CD4-positive, alpha-beta T cell treated with Interferon gamma for 1 hour (primary cell): ENCODE results near the gene STPG4.

ENCODE experiments used
- DNase-seq: peaks from one replicate; pipeline ENCODE4 v3.0.0-alpha.2; 2020

STPG4 gene

DNA sequence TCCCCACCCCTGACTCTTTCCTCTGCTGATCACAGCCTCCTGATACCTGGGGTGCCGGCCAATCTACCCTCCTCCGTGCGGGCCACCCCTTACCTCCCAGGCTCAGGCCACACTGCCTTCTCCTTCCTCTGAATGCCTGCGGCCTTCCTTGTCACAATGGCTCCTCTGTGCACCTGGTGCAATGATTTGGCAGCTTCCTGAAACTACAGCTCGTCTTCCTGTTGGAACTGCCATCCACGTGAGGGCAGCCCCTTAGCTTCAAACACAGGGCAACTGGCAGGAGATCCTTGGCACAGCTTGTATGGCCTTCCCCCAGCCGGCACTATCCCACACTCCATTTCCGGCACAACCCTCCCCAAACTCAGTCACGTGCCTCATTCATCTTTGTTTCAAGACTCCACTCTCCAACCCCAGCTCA, 69.0 kb downstream of the STPG4 start:
- no peak for DNase-seq

DNA sequence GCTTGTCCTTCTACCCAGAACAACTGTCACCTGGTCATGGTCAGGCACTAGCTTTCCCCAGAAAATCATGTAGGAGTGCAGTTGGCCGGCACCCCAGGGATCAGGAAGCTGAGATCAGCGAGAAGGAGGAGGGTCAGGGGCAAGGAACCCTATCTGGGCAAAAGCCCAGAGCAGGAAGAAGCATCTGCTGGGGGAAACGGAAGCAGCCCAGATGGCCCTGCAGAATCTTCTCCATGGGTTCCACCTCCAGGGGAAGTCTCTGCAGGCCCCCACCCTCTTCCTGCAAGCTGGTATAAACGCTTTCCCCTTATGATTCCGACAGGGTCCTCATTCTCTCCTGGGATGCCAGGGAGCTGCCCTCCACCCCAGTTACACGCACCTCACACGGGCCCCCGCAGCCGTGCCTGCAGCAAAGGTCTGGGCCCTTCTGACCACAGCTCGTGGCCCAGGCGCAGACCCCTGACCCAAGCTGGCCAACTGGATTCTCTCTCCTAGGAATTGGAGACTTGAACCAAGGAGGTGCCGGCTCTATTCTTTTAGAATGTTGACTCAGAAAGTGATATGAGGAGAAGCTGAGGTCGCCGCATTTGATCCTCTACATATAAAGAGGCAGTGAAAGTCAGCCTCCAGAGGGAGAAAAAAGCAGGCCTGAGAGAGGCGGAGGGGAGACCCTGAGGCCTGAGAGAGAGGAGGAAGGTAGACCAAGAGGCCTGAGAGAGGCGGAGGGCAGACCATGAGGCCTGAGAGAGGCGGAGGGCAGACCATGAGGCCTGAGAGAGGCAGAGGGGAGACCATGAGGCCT, 71.0 kb downstream of the STPG4 start:
- DNase-seq: no peak

DNA sequence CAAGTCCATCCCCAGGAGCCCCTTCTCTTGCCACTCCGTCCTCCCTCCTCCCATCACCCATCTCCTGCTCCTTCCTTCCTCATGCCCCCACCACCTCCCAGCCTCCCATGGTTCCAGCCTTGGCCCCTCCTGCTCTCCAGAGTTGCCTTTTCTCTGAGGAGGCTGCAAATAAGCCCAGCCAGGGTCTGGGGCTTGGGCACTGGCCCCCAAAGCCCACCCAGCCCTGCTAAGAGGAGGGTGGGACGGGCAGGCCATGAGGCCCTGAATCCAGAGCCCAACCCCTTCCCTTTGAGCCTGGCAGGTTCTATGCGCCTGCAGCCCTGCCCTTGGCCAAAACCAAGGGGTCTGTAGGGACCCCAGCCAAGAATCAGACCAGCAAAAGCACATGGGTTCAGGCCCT, 71.6 kb downstream of the STPG4 start:
- DNase-seq: no peak

DNA sequence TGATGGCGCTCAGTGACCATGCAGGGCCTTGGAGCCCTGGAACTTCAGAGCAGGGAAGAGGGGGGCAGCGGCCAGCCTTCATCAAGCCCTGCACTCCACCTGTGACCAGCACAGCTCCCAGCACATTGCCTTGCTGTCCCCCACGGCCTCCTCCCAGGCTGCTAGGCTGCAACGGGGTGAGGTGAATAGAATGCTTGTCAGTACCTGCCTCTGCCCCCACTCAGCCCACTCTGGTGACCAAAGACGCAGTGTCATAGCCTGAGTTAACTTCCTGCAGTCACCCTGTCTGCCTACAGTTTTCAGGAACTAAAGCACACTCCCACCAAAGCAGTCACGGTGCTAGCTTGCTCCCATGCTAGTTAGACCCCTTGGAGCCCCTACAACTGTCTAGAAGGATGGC, 72.1 kb downstream of the STPG4 start:
- DNase-seq: no peak

DNA sequence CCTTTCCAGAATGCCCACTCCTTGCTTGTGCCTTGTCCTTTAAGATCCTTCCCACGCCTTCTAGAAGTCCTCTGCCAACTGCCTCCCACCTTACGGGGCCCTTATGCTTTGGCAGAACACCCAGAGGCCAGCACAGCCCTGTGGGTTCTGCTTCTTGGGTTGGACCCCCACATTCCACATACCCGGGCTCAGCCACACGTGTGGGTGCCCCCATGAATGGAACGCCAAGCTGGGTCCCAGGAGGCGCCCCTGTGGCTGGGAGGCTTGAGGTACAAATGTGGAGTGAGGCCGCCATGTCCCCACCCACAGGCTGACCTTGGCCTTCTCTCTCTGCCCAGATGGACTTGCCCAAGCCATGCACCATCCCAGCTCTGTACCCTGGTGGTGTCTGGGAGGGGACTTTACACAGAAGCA, 74.2 kb downstream of the STPG4 start:
- no peak for DNase-seq

DNA sequence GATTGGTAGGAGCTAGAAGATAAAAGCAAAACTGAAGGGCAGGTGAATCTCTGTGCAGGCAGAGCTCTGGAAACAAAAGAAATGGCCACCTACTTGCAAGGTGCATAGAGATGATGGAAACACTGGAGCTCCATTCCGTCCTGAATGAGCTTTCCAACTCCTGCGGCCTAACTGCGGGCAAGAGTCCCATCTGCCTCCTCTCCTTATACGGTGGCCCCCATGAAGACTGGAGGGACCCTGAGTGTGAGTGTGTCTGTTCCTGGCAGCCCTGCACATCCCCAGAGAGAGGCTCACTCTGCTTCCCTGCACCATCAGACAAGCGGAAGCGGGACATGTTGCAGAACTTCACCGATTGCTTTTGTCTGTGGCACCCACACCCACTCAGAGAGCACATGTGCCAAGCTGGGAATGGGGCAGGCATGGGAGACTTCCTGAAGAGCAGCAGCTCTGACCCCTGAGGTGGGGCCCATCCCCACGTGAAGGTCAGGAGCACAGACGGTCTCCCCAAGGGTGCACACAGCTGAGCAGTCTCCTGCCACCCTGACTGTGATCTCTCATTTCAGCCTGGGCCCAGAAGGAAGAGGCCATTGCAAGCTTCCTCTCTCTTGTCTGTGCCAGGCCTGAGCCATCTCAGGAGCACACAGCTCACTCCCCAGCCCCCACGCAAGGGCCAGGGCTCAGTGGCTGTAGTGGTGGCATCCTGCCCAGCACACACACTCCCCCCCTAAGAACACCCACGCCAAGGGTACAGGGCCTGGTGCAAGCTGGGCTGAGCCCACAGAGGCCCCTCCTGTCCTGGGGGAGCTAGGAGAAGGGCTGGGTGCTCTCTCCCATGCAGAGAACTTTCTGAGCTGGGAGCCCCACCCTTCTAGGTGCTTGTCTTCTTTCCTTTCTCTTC, 75.3 kb downstream of the STPG4 start:
- no peak for DNase-seq

DNA sequence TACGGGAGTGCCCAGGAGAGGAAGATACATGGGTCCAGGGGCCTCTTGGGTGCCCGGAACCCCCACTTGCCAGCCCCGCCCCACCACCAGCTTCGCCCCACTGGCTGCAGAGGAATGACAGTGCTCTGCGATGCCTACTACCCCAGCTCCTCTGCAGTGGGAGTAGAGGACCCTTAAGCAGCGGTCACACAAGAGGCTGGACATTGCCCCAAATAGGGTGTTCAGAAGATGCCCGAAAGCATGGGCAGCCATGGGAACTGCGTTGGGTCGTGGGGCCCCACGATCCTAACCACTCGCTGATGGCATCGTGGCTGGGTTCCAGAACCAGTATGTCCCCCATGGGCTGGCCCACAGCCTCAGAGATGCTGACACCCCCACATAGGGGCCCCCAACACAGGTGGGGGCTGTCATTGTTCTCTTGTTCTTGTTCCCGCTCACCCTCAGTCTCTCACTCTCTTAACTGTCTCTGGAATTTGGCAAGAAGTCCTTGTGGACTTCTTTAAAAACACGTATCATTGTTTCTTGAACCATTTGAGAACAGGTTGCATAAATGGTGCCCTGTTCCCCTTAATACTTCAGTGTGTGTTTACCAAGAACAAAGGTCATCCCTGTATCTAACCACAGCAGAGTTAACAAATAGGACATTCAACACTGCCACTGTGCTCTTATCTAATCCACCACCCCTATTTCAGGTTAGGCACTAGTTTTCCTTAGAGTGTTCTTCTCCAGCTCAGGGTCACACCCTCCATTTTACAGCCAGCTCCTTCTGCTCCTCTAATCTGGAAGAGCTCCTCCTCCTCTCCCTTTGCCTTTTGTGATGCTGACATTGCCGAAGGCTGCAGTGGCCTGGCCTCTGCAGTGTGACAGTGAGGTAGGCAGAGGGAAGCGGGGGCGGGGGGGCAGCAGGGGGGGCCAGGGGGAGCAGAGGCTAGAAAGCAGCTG, 76.3 kb downstream of the STPG4 start:
- no peak for DNase-seq

DNA sequence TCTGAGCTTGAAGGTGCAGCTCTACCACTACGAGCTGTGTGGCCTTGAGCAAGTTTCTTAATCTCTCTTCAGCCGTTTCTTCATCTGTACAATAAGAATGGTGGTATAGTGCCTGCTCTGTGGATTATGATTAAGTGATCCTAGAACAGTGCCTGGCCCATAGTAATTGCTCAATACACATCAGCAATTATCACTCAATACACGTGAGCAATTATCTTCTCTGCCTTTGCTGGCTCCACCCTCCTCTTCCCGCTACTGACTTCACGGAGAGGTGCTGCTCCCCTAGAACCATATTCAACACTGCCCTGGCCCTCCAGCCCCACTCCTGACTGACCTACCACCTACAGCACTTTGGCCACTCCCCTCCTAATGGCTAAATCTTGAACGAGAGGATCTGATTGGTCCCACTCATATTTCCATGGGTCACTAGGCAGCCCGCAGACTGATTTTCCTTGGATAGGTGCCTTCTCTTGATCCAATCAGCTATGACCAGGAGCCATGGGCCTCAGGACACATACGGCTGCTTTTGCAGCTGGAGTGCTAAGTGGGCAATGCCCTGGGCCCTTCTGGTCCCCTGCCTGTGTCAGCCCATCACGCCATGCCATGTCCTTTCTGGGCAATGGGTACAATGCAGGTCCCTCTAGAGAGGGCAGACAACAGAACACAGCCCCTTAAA, 77.5 kb downstream of the STPG4 start:
- no peak for DNase-seq

DNA sequence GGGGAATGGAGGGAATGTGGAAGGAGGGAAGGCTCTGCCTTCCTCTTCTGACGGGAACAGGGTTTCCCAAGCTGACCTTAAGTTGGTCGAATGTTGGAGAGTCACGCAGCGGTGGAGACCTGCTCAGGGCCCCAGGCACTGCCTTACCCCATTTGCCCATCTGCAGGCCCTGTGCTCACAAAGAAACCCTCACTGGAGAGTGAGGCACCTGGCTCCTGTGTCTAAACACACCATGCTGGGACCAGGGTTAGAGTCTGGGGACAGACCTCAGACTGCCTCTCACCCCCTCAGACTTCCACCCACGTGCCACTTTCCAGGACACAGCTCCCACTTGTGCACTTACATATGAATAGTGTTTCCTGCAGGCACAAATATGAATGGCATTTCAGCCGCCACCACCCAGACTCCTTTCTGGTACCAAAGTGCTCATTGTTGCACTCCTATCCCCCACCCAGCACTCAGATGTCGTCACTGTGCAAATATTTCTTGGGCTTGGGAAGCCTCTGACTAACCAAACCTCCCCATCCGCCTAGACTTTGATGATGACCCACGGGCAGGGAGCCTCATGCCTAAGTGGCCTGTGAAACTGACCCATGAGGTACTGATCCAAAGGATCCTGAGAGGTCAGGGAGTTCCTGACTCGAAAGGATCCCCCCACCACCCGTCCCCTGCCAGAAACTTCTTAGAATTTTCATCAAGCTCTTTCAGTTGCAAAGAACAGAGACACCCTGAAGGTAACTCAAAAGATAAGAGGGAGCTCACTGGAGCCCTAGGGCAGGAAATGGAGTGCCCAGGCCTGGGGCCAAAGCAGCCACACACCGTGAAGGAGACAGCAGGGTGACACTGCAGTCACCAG, 78.3 kb downstream of the STPG4 start:
- DNase-seq: no peak

DNA sequence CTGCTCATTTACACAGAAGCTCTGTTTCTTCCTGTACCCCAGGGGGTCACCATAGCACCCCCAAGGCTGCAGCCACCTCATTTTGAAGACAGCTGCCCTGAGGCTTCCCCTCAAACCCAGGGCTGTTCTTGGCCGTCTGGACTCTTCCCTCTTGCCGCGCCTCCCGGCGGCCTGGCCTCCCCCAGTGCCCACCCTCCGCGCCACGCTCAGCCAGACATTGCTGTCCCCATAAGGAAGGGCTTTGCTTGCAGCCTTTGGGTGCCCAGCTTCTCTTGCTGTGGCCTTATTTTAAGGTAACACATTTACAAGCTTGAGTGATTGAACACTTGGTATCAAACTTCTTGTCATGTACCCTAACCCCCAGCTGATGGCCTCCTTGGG, 79.0 kb downstream of the STPG4 start:
- DNase-seq: no peak

DNA sequence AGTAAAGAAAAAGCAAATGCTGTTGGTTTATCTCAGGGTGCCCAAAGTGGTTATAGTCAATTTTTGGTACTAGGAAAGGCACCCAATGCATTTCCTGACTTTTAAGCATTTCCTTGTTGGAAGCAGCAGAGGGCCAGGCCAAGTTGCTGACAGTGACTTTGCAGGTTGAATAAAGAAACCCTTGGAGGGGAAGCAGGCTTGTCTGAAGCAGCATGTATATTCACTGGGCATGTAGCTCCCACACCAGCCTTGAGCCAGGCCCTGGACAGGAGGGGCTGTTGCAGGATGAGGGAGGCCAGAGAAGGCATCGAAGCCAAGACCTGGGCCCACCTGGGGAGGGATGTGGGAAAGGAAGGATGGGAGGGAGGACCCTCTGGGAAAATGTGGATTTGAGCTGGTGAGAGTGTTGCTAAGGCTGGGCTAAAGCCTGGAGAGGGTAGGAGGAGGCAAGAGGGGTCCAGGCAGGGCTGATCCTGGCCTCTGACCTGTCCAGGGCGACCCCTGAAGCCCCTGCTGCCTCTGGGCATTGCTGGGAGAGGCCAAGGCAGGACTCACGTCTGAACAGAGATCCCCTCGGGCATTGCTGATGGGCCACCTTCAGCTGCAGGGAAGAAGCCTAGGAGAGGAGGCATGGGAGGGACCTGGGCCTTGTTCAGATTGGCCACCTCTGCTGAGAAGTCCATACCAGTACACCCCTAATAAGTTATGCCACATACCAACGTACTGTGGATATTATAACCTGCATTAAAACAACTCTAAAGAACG, 79.6 kb downstream of the STPG4 start:
- no peak for DNase-seq

DNA sequence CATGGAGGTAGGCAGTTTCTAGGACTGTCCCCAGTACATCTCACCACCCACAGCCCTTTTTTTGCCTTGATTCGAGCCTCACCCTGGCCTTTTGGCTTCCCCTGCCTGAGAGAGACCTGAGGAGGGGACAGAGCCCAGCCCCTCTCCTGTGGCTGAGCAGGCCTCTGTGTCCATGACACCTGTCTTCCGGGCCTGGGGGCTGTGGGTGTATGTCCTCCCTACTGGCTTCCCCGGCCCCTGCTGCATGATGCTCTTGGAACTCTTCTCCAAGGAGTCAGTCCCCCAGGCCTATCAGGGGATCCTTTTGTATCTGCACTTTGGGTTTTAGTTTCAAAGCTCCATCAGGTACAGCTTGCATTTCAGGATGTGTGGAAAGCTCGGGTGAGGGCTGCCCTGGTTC, 80.4 kb downstream of the STPG4 start:
- no peak for DNase-seq

DNA sequence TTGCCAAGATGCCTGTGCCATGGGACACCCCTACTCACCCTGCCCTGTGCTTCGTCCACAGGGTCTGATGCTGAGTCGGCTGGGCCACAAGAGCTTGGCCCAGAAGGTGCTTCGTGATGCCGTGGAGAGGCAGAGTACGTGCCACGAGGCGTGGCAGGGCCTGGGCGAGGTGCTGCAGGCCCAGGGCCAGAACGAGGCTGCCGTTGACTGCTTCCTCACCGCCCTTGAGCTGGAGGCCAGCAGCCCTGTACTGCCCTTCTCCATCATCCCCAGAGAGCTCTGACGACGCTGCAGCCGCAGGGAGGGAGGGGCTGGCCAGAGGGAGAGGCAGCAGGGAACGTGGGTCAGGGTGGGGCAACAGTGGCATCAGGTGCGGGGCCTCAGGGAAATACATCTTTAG, 81.5 kb downstream of the STPG4 start:
- DNase-seq: no peak

DNA sequence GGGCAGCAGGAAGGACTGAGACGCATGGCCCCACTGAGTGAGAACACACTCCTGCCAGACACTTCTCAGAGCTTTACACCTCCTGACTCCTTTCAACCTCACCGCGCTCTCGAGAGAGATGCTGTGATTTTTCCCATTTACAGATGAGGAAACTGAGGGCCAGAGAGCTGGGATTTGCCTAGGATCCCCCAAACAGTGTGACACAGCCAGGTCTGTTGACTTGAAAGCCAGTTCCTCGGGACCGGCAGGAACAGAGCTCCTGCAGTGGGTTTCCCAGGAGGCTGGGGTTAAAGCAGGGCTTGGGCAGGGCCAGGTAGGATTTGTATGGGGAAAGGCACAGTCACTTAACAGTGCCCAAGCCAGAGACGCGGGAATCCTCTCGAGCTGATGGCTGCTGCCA, 81.9 kb downstream of the STPG4 start:
- DNase-seq: no peak

DNA sequence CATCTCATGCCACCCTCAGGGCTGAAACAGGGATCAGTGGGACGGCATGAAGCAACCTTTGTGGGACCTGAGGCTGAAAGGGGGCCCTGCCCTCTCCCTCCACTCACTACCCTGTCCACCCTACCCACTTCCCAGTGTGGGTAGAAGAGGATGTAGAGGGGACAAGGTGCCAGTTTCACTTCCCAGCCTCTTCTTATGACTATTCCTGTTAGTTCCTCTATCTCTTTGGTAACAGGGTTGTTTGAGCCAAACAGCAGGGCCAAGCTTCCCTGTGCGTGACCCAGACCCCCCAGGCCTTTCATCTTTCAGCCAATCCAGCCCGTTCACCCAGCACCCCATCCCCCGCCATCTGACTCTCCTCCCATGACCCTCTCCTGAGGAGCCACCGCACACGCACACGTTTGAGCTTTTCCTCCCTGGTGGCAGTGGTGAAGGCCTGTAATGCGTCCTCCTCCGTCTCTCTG, 82.3 kb downstream of the STPG4 start:
- peak; percentile 86 for DNase-seq

DNA sequence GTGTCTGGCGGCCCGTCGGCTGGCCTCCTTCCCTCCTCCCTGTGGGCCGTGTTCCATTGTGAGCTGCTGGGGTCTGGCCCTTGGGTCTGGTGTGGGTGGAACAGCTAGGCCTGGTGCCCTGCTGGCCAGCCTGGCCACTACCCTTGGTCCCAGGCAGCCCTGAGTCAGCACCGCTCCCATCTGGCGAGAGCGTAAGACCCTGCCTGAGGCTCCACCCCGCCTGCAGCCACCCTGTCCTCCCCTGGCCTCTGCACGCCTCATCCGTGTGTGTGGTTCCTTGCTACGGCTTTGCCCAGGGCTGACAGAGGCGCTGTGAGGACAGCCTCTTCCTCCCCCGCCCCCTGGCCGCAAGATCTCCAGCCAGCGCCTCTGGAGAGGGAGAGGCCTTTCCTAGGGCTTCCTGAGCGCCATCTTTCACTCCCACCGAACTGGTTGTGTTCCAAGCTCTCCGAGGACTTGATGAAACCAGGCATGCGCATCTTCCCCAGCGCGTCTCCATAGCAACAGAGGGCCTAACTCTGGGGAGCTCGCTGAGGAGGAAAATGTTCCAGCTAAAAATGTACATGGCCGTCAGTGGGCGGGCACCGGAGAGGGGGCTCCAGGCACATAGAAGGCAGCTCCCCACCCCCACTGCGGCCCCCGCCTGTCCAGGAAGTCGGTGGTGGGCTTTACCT, 83.0 kb downstream of the STPG4 start:
- peak; percentile 74 for DNase-seq

DNA sequence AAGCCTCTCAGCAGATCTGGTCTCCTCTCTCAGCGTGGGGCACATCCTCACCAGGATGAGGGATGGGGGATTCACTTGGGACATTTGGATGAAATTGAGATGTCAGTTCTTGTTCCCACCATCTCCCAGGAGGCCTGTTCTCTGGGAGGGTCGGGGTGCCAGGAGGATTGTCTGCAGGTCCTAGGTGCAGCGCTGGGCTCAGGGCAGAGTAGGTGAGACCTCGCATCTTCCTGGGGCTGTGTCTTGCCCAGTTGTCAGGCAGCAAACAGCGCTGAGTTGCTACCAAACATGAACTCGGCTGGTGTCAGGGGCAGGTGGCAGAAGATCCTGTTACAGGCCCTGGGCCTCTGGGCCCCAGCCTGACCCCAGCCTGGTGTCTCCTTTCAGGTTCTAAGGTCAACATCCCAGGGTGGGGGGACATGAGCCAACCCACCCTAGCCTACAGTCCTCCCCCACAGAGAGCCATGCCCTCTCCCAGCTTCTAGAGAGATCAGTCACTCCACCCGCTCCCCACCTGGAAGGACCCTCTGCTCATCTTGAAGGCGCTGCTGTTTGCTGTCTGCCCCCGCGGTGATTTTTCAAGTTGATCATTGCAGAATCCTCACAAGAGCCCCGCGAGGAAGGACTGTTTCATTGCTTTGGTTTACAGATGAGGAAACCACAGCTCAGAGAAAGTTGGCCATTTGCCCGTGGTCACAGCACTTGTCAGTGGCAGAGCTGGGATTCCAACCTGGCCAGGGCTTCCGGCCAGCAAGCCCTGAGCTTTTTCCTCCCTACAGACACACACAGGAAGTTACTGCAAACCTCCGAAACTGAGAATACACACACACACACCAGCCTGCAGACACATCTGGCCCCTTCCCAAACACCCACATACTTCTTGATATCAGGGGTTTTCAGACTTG, 83.9 kb downstream of the STPG4 start:
- DNase-seq: peak; percentile 65

DNA sequence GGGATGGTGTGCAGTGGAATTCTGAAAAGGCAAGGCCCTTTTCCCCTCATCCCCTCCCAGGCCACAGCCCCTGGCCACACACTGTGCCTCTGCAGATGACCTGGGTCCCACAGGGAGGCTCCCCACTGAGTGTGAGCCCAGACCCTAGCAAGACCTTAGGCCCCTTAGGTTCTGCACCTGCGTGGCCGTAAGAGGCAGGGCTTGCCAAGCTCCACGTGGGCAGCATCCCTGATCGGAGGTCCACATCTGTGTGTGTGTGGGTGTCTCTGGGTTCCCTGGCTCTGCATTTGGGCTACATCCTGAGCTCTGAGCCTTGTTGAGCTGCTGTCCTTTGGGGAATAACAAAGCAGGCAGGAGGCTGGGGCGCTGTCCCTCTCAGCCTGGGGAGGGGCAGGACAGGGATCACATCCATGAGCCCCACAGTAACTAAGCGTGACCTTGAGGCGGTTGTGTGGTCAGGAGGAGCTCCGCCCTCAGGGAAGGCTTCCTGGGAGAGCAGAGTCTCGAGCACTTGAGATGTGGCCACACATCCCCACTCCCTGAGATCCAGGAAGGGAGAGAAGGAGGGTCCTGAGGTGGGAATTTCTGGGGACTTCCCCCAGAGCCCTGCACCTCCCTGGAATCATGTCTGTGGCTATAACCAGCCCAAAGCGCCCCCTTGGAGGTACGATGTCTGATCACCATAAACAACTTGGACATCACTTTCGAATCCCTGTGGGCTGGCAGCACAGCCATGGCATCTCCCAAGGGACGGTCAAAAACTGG, 84.8 kb downstream of the STPG4 start:
- no peak for DNase-seq
